ENCODE results near the gene ZBTB7C.

Gene ZBTB7C

DNA sequence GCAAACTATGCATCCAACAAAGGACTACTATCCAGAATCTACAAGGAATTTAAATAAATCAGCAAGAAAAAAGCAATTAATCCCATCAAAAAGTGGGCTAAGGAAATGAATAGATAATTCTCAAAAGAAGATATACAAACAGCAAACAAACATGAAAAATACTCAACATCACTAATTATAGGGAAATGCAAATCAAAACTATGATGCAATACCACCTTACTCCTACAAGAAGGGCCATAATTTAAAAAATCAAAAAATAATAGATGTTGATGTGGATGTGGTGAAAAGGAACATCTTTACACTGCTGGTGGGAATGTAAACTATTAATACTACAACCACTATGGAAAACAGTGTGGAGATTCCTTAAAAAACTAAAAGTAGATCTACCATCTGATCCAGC, 164.7 kb downstream of the ZBTB7C start:
- FAIRE-seq = no peak

DNA sequence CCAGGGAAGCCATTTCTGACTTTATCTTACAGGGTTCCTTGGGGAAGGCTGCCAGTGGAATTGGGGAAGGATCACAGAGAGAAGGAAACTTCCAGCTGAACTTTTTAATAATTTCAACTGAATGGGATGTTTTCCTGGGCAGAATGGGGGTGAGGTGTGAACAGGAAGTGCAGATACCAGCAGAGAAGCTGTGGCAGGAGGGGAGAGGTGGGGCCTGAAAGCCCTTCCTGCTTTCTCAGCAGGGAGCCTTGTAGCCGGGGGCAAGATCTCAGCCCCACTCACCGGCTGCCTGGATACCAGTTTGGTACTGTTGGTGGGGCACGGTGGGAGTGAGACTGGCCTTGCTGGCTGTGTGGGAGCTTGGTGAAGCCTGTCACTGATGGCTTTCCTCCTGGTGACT, 170.5 kb downstream of the ZBTB7C start:
- FAIRE-seq = no peak

- FAIRE-seq = no peak
These were observed 171.0 kb downstream of the ZBTB7C start for GRCh38 chr18:48238206-48238605.

DNA sequence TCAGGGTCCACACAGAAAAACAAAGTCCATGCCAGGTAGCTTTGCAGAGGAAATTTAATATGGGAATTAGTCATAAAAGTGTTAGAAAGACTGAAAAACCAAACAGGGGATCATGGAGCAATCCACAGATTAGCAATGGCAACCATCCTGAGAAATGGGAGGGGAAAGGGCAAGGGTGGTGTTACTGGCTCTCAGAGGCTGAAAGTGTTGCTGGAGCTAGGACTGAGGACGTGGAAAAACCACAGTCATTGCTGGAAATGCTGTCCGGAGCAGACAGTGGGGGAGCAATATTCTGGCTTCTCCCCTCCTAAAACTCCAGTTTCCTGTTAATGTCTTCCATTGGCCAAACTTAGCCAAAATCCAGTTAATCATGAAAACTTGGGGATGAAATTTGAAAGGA, 172.4 kb downstream of the ZBTB7C start:
- no peak for FAIRE-seq

DNA sequence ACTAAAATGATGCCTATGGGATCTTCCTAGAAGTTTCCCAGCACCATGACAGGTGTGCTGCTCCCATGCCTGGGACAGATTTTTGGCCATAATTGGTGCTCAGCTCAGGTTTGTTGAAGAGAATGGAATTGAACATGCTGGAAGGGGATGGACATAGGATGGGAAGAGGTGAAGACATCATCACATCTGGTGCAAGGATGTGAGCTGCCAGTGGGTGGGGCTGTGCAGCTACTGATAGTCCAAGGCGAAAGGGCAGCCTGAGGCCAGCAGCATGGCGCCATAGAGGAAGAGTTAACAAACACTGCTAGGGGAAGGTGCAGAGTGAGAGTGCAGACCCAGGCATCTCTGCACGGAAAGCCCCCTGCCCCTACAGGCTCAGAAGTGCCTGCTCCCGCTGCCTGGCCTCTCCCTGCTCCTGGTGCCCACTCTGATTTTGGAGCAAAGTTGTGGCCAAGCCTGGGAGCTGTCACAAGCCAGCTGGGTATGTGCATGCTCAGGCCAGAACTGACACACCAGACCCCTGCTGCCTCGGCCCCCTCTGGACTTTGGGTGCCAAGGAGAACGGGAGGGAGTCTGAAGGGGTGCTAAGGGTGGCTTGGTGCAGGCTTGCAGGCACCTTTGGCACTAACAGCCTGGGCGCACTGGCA, 178.6 kb downstream of the ZBTB7C start:
- no peak for FAIRE-seq

DNA sequence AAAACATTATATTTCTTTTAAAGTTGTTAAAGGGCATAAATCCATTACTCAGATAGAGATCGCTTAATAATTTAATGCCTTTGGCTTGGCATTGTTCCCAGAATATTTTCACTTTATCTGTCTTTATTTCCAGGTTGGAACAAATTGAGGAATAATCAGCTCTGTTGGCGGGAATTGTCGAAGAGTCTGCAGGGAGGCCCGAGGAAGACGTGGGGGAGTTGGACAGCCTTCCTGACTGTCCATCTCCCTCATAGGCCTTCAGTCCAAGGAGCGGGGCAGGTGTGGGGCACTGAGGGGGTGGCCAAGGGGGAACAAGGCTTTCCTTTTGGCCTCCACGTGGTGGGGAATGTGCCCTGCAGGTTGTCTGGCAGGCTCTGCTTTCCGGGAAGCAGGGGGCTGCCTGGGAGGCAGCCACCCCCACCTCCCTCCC, 179.6 kb downstream of the ZBTB7C start:
- FAIRE-seq = no peak

- no peak for FAIRE-seq
These were observed 180.3 kb downstream of the ZBTB7C start for GRCh38 chr18:48228841-48229240.

- no peak for FAIRE-seq
These were observed 180.9 kb downstream of the ZBTB7C start for GRCh38 chr18:48228301-48228715.

GRCh38 chr18:48227206-48227605, 182.0 kb downstream of the ZBTB7C start:
- no peak for FAIRE-seq

DNA sequence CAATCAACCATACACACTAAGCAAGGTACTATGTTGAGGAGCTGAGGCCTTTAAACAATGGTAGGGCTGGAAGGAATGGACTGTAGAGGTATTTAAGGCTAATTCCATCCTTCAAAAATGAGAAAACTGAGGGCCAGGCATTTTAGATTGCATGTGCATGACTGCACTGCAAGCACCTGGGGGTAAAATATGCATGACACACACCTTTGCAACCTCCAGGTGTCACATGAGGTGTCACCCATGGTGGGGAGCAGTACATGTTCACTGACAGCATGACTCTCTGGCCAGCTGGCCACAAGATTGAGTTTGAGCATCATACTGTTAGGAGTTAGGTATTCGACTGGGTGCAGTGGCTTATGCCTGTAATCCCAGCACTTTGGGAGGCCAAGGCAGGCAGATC, 182.8 kb downstream of the ZBTB7C start:
- no peak for FAIRE-seq

GRCh38 chr18:48222118-48222517, 187.1 kb downstream of the ZBTB7C start:
- no peak for FAIRE-seq

DNA sequence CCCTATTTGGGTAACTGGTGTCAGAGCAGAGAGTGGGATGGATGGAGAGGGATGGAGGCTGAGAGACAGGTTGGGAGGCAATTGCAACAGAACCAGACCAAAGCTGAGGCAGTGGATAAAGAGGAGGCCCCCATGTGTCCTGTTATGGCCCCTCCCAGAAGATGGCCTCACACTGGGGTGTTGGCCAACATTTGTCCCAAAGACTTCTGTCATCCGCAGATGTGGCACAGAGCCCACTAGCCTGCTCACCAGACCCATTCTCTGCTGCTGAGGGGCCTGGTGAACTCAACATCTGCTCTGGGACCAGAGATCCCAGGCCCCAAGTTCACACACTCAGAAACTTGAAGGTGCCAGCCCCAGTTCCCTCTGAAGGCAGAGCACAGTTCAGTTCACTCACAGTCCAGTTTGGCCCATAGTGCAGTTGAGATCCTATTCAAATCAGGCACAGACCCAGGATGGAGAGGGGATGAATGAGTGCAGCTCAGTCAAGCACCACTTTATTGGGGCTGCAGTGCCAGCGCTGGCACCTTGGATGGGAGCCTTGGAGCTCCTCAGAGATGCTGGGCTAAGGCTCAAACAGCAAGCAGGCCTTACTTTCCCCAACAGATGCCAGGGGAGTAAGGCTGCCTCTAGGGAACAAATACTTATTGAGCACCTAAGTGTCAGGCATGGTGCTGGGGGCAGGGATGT, 189.2 kb downstream of the ZBTB7C start:
- no peak for FAIRE-seq

DNA sequence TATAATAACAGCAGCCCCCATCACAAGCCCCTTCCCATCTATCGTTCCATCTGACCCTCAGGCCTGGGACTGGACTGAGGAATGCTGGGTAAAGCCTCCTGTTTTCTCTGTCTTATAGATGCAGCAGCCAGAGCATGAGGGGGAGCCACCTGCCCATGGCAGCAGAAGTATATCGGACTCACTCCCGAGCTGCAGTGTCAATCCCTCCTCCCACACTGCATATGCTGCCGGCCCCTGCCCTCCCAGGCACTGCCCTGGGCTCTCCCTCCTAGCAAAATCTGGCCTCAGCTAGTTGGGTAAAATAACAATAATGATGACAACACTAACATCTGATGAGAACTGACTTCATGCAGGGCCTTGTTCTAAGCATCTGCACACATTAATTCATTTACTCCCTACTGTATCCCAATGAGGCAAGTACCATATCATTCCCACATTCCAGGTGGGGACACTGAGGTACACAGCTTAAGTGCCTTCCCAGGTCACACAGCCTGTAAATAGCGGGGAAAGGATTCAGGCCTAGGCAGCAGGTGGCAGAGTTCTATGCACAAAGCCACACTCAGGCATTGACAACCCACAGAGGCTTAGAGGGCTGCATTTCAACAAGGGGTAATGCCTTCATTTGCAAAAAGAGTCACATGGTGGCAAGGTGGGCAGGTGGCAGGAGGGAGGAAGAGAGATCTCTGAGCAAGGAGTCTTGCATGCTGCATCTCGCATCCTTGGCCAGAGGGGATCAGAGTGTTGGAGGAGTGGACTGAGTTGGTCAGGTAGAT, 190.0 kb downstream of the ZBTB7C start:
- FAIRE-seq = no peak

- FAIRE-seq = no peak
These were observed 190.7 kb downstream of the ZBTB7C start for GRCh38 chr18:48218285-48219022.

- no peak for FAIRE-seq
These were observed 191.6 kb downstream of the ZBTB7C start for GRCh38 chr18:48217258-48218250.

GRCh38 chr18:48216639-48217257, 192.4 kb downstream of the ZBTB7C start:
- no peak for FAIRE-seq

GRCh38 chr18:48215876-48216638, 193.1 kb downstream of the ZBTB7C start:
- no peak for FAIRE-seq

GRCh38 chr18:48213791-48214190, 195.4 kb downstream of the ZBTB7C start:
- no peak for FAIRE-seq

GRCh38 chr18:48208432-48209140, 200.6 kb downstream of the ZBTB7C start:
- FAIRE-seq = no peak

GRCh38 chr18:48207733-48208132, 201.4 kb downstream of the ZBTB7C start:
- no peak for FAIRE-seq
